Sigmoid colon (tissue), 3 donors: ENCODE results near the gene ARFGAP1.

Experiments
- POLR2A ChIP-seq, 2 donors: fragments of 450-650 bp; IDR thresholded peaks; one replicate each; pipeline ENCODE4 v1.6.1; 2016; ENCODE audit warnings: antibody characterized with exemption in 2 of 2, mild to moderate bottlenecking in 2 of 2, moderate library complexity in 2 of 2
- TF ChIP-seq, protein P1 (sequence below), 4 experiments: fragments of 450-650 bp in 3 of 4; fragments of 200-600 bp in 1 of 4; IDR thresholded peaks; one replicate each; pipeline ENCODE4 v1.5.1; 2016 to 2019; ENCODE audit warnings: antibody characterized with exemption in 4 of 4, mild to moderate bottlenecking in 3 of 4, moderate library complexity in 2 of 4

DNA sequence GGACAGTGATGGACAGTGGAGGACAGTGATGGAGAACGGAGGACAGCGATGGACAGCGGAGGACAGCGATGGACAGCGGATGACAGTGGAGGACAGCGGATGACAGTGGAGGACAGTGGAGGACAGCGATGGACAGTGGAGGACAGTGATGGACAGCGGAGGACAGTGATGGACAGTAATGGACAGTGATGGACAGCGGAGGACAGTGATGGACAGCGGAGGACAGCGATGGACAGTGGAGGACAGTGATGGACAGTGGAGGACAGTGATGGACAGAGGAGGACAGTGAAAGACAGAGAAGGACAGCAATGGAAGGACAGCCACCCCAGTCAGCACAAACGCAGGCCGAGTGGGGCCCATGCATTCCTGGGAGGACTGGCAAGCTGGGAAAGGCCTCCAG, 15.0 kb upstream of the ARFGAP1 start:
- TF ChIP-seq, protein P1, sequence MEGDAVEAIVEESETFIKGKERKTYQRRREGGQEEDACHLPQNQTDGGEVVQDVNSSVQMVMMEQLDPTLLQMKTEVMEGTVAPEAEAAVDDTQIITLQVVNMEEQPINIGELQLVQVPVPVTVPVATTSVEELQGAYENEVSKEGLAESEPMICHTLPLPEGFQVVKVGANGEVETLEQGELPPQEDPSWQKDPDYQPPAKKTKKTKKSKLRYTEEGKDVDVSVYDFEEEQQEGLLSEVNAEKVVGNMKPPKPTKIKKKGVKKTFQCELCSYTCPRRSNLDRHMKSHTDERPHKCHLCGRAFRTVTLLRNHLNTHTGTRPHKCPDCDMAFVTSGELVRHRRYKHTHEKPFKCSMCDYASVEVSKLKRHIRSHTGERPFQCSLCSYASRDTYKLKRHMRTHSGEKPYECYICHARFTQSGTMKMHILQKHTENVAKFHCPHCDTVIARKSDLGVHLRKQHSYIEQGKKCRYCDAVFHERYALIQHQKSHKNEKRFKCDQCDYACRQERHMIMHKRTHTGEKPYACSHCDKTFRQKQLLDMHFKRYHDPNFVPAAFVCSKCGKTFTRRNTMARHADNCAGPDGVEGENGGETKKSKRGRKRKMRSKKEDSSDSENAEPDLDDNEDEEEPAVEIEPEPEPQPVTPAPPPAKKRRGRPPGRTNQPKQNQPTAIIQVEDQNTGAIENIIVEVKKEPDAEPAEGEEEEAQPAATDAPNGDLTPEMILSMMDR (IDR thresholded peaks at IDR 0.05) = no peak
- no peak for TF ChIP-seq POLR2A (IDR thresholded peaks at IDR 0.05)
